AG10803 (cell line): ENCODE measurements around the gene SCTR.

ENCODE experiments used
- DNase-seq: peaks from one replicate; pipeline ENCODE4 v3.0.0; 2010; ENCODE audit warnings: low read depth
- H3K4me3 ChIP-seq: 2 replicates; pipeline ENCODE4 v1.5.1; 2011; ENCODE audit warnings: mild to moderate bottlenecking, low read length, control low read depth
- CTCF ChIP-seq: conservative IDR thresholded peaks from 2 replicates; pipeline ENCODE4 v1.5.1; 2011; ENCODE audit warnings: mild to moderate bottlenecking, low read length, control low read depth, inconsistent platforms

SCTR gene

DNA sequence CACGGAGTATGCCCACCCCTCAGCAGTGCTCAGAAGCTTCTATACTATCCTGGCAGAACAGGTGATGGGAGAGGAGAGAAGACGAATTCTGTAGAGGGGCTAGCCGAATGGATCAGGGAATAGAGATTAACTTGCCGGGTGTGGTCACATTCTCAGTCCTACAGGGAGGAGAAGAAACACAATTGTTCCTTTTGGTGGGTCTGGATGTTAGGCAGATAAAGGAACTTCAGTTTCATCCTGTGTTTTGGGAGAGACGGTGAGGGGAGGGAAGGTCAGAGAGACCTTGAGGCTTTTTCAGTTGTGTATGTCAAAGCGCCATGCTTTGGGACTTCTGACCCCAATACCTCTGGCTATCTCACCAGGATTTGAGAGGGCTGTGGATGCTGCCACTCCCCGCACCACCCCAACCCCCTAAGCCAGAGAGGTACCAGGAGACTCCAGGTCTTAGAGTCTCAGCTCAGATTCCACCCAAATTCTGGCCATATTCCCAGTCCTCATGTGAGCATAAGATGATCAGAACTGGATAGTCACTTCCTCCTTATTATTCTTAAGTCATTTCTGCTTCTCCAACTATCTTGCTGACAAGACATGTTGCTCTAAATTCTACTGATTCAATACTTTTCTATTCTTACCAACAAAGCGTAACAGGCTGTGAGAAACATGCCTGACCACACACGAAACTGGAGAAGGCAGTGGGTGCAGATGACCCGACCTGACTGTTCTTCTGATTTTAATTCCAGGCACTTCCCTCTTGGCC, 94.9 kb downstream of the SCTR start:
- no peak overlapping the region for H3K4me3 ChIP-seq
- no peak for TF ChIP-seq CTCF
- DNase-seq = peak; percentile 3

- no peak for DNase-seq
- H3K4me3 ChIP-seq = no peak overlapping the region
Measured at GRCh38 chr2:119428488-119429224, 95.6 kb downstream of the SCTR start.

GRCh38 chr2:119427756-119428155, 96.5 kb downstream of the SCTR start:
- no peak for TF ChIP-seq CTCF
- H3K4me3 ChIP-seq = no peak overlapping the region
- no peak for DNase-seq

More at GRCh38 chr2:119428488-119429224, 95.6 kb downstream of the SCTR start:
- TF ChIP-seq CTCF = no peak

- TF ChIP-seq CTCF = no peak
- no peak overlapping the region for H3K4me3 ChIP-seq
- DNase-seq = no peak
Measured at GRCh38 chr2:119426801-119427395, 97.4 kb downstream of the SCTR start.

GRCh38 chr2:119426396-119426675, 97.9 kb downstream of the SCTR start:
- no peak overlapping the region for H3K4me3 ChIP-seq
- no peak for TF ChIP-seq CTCF
- DNase-seq = no peak

- no peak for DNase-seq
- no peak for TF ChIP-seq CTCF
- no peak overlapping the region for H3K4me3 ChIP-seq
Measured at GRCh38 chr2:119425620-119426395, 98.5 kb downstream of the SCTR start.
